ENCODE measurements around the gene MCOLN3. TPM values are rescaled to one million over a fixed set of nuclear protein-coding genes. Genes with fewer than 3 reads are reported as not detected.

The MCOLN3 gene
- polyA plus RNA-seq, 1 of the 3 experiments (the other 2 are of a cell fraction), result not detected

- 6% methylated on average over 1 of the region's 1 CpG for WGBS (ENCODE audit: low lambda C conversion rate)
- Histone ChIP-seq H2AFZ (ENCODE audit: low read depth) (no peak overlapping the region), H3K79me2 (ENCODE audit: insufficient read depth) (no peaks in the 10 kb centered on the region), H3K4me1 (ENCODE audit: control insufficient read depth in 1 of 2, insufficient read depth in 2 of 2, low read depth in 1 of 2, low read length in 1 of 2) (peaks cover 3 to 4% of the 10 kb centered on the region in 2 experiments; a peak in 2 of 4 replicates), H3K4me3 (ENCODE audit: low read depth in 2 of 2, low read length in 1 of 2) (no peak overlapping the region), H3K4me2 (no peak overlapping the region), H3F3A (replicated peaks; ENCODE audit: insufficient read depth) (no peaks in the 10 kb centered on the region), H3K36me3 (replicated peaks in 1 of 2; ENCODE audit: control insufficient read depth in 1 of 2, insufficient read depth in 2 of 2, low read length in 1 of 2) (no peaks in the 10 kb centered on the region), H4K20me1 (ENCODE audit: insufficient read depth) (no peaks in the 10 kb centered on the region), H3K27me3 (ENCODE audit: insufficient read depth) (peaks cover 7% of the 10 kb centered on the region), H3K9me3 (no peaks in the 10 kb centered on the region), H3K9ac (no peak overlapping the region), H3K9me2 (no peaks in the 10 kb centered on the region), H3K27ac (ENCODE audit: low read depth in 2 of 2, low read length in 1 of 2) (no peak overlapping the region)
- ChIA-PET CTCF (interaction anchor here (1.2 to 1.7 kb wide), 2 partner anchors 51 to 114 kb away, joined by 3 to 4 read pairs; no protein-coding TSS in a partner anchor), POLR2A (no interaction called here)
- TF ChIP-seq NFIC (IDR thresholded peaks at IDR 0.05; ENCODE audit: borderline replicate concordance), result no peak
- TF ChIP-seq NRF1 (IDR thresholded peaks at IDR 0.05; ENCODE audit: low read depth, low read length), result no peak
- no peak for TF ChIP-seq SMC3 (IDR thresholded peaks at IDR 0.05; ENCODE audit: low read depth, low read length)
- no peak for TF ChIP-seq USF1 (IDR thresholded peaks at IDR 0.05; ENCODE audit: borderline replicate concordance, low read depth)
- TF ChIP-seq CHD2 (IDR thresholded peaks at IDR 0.05; ENCODE audit: low read length, partially characterized antibody), result no peak
- TF ChIP-seq FOXM1 (IDR thresholded peaks at IDR 0.05; ENCODE audit: low read depth), result no peak
- no peak for TF ChIP-seq FOSL2 (IDR thresholded peaks at IDR 0.05; ENCODE audit: borderline replicate concordance, low read depth)
- TF ChIP-seq EZH2phosphoT487 (IDR thresholded peaks at IDR 0.05; ENCODE audit: borderline replicate concordance, low read depth), result no peak
- TF ChIP-seq GABPA (IDR thresholded peaks at IDR 0.05; ENCODE audit: low read depth), result no peak
- no peak for TF ChIP-seq MAX (IDR thresholded peaks at IDR 0.05; ENCODE audit: low read depth)
- TF ChIP-seq RCOR1 (IDR thresholded peaks at IDR 0.05; ENCODE audit: low read length), result no peak
- TF ChIP-seq, protein P1, sequence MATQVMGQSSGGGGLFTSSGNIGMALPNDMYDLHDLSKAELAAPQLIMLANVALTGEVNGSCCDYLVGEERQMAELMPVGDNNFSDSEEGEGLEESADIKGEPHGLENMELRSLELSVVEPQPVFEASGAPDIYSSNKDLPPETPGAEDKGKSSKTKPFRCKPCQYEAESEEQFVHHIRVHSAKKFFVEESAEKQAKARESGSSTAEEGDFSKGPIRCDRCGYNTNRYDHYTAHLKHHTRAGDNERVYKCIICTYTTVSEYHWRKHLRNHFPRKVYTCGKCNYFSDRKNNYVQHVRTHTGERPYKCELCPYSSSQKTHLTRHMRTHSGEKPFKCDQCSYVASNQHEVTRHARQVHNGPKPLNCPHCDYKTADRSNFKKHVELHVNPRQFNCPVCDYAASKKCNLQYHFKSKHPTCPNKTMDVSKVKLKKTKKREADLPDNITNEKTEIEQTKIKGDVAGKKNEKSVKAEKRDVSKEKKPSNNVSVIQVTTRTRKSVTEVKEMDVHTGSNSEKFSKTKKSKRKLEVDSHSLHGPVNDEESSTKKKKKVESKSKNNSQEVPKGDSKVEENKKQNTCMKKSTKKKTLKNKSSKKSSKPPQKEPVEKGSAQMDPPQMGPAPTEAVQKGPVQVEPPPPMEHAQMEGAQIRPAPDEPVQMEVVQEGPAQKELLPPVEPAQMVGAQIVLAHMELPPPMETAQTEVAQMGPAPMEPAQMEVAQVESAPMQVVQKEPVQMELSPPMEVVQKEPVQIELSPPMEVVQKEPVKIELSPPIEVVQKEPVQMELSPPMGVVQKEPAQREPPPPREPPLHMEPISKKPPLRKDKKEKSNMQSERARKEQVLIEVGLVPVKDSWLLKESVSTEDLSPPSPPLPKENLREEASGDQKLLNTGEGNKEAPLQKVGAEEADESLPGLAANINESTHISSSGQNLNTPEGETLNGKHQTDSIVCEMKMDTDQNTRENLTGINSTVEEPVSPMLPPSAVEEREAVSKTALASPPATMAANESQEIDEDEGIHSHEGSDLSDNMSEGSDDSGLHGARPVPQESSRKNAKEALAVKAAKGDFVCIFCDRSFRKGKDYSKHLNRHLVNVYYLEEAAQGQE (IDR thresholded peaks at IDR 0.05; ENCODE audit: low read depth, low read length), result no peak
- no peak for DNase-seq
Observed at GRCh38 chr1:85058786-85059185, 10.5 kb upstream of the MCOLN3 start.

DNA sequence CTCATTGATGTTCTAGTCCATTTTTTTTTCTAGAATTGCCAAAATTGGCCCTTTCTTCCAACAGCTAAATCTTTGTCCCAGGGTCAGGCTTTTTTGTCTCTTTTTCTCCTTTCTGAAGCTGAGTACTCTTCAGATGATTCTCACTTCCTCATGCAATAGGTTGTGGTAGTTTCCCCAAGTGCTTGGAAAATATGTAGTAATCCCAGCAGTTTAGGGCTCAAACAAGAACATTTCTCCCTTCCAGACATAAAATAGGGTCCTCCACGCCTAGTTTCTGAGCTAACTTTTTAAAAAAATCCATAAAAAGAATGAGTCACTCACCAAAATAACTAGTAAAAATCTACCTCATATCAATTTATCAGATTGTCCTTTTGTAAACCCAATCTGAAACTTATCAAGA, 10.0 kb upstream of the MCOLN3 start:
- no peaks in the 10 kb centered on the region for H3K79me2 ChIP-seq (ENCODE audit: insufficient read depth)
- H3K4me3 ChIP-seq (ENCODE audit: low read depth in 2 of 2, low read length in 1 of 2), result no peak overlapping the region
- DNase-seq, result no peak
- ChIA-PET CTCF (interaction anchor here (1.2 to 1.7 kb wide), 3 partner anchors 51 to 202 kb away, joined by 3 to 4 read pairs (median 3); no protein-coding TSS in a partner anchor), POLR2A (no interaction called here)
- no peak overlapping the region for H3K4me2 ChIP-seq
- H3K4me1 ChIP-seq (ENCODE audit: control insufficient read depth in 1 of 2, insufficient read depth in 2 of 2, low read depth in 1 of 2, low read length in 1 of 2), result peaks cover 3 to 4% of the 10 kb centered on the region in 2 experiments; a peak in 2 of 4 replicates
- H3F3A ChIP-seq (replicated peaks; ENCODE audit: insufficient read depth), result no peaks in the 10 kb centered on the region
- no peak overlapping the region for H3K9ac ChIP-seq
- H4K20me1 ChIP-seq (ENCODE audit: insufficient read depth), result no peaks in the 10 kb centered on the region
- no peaks in the 10 kb centered on the region for H3K9me2 ChIP-seq
- H3K9me3 ChIP-seq, result no peaks in the 10 kb centered on the region
- 5% methylated on average over 1 of the region's 1 CpG for WGBS (ENCODE audit: low lambda C conversion rate)
- no peak overlapping the region for H2AFZ ChIP-seq (ENCODE audit: low read depth)
- no peaks in the 10 kb centered on the region for H3K36me3 ChIP-seq (replicated peaks in 1 of 2; ENCODE audit: control insufficient read depth in 1 of 2, insufficient read depth in 2 of 2, low read length in 1 of 2)
- H3K27me3 ChIP-seq (ENCODE audit: insufficient read depth), result peaks cover 7% of the 10 kb centered on the region
- H3K27ac ChIP-seq (ENCODE audit: low read depth in 2 of 2, low read length in 1 of 2), result no peak overlapping the region
- no peak for TF ChIP-seq RXRA (IDR thresholded peaks at IDR 0.05; ENCODE audit: borderline replicate concordance, low read depth)
- TF ChIP-seq, protein P1 (IDR thresholded peaks at IDR 0.05; ENCODE audit: low read depth, low read length), result no peak
- TF ChIP-seq RAD21 (IDR thresholded peaks at IDR 0.05; ENCODE audit: low read length), result no peak
- TF ChIP-seq, protein P2, sequence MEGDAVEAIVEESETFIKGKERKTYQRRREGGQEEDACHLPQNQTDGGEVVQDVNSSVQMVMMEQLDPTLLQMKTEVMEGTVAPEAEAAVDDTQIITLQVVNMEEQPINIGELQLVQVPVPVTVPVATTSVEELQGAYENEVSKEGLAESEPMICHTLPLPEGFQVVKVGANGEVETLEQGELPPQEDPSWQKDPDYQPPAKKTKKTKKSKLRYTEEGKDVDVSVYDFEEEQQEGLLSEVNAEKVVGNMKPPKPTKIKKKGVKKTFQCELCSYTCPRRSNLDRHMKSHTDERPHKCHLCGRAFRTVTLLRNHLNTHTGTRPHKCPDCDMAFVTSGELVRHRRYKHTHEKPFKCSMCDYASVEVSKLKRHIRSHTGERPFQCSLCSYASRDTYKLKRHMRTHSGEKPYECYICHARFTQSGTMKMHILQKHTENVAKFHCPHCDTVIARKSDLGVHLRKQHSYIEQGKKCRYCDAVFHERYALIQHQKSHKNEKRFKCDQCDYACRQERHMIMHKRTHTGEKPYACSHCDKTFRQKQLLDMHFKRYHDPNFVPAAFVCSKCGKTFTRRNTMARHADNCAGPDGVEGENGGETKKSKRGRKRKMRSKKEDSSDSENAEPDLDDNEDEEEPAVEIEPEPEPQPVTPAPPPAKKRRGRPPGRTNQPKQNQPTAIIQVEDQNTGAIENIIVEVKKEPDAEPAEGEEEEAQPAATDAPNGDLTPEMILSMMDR (IDR thresholded peaks at IDR 0.05), result no peak
- TF ChIP-seq MAX (IDR thresholded peaks at IDR 0.05; ENCODE audit: low read depth), result no peak
- no peak for TF ChIP-seq NRF1 (IDR thresholded peaks at IDR 0.05; ENCODE audit: low read depth, low read length)
- no peak for TF ChIP-seq RCOR1 (IDR thresholded peaks at IDR 0.05; ENCODE audit: low read length)
- TF ChIP-seq FOXM1 (IDR thresholded peaks at IDR 0.05; ENCODE audit: low read depth), result no peak

All from SK-N-SH (cell line).